ENCODE results near the gene ABCD1. TPM values are rescaled to one million over a fixed set of nuclear protein-coding genes. Genes with fewer than 3 reads are reported as not detected.

Gene ABCD1
- total and polyA plus RNA-seq, 4 donors = 4.0 to 10.8 (median 7.6) TPM

DNA sequence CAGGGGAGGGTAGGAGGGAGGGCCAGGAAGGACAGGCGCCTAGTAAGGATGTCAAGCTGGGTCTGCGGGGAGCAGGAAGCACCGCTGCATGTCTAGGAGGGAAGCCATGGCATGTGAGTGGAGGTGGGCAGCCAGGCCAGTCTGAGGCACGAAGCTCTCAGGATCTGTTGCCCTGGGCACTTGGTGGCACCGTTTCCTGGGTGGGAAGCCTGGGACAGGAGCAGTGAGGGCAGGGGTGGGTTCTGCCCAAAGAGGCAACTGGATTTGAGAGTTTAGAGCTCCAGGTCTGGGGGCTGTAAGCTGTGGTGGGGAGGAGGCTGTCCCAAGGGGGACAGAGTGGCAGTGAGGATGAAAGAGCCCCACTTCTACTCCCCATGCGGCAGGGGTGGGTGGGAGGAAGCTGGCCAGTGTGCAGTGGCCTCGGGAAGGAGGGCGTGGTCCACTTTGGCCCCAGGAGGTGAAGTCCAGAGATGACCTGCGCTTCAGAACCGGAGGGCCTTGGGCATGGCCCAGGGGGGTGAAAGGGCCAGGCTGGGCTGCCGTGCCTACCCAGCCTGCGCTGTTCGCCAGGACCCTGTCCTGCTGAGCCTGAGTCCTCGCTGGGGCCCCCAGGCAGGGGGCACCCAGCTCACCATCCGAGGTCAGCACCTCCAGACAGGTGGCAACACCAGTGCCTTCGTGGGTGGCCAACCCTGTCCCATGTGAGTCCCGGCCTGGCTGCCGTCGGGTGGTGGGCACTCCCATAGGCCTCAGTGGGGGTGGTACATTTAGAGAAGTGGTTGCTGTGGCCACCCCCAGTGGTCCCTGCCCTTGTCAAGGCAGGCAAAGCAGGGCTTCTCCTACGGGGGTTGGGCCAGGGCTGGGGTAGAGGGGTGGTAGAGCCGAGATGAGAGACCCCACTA, 47.9 kb downstream of the ABCD1 start:
- Histone ChIP-seq H3K27me3 (ENCODE audit: control insufficient read depth in 4 of 4, insufficient read depth in 4 of 4, low read length in 3 of 4) (no peaks in the 10 kb centered on the region), H3K4me1 (ENCODE audit: control insufficient read depth in 4 of 4, insufficient read depth in 4 of 4, low read length in 3 of 4) (no peaks in the 10 kb centered on the region), H3K9ac (ENCODE audit: low read depth in 1 of 2, low read length in 2 of 2) (no peak overlapping the region), H3K4me3 (ENCODE audit: low read depth in 1 of 3, low read length in 3 of 3) (no peak overlapping the region), H3K36me3 (ENCODE audit: control insufficient read depth in 4 of 4, insufficient read depth in 3 of 4, low read depth in 1 of 4, low read length in 3 of 4) (no peaks in the 10 kb centered on the region), H3K27ac (ENCODE audit: low read depth in 1 of 2, low read length in 2 of 2) (no peak overlapping the region), H3K9me3 (ENCODE audit: control insufficient read depth in 4 of 4, low read length in 3 of 4) (no peaks in the 10 kb centered on the region)
- TF ChIP-seq, protein P1, sequence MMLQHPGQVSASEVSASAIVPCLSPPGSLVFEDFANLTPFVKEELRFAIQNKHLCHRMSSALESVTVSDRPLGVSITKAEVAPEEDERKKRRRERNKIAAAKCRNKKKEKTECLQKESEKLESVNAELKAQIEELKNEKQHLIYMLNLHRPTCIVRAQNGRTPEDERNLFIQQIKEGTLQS (IDR thresholded peaks at IDR 0.05) = no peak
- TF ChIP-seq NR2F2 (IDR thresholded peaks at IDR 0.05) (no peak), SP1 (IDR thresholded peaks at IDR 0.05) (no peak), FOXA1 (IDR thresholded peaks at IDR 0.05) (no peak), FOXA2 (IDR thresholded peaks at IDR 0.05) (no peak), TAF1 (conservative IDR thresholded peaks at IDR 0.05) (no peak), GABPA (IDR thresholded peaks at IDR 0.05 in 1 of 2, conservative IDR thresholded peaks at IDR 0.05 in 1 of 2) (no peak), YY1 (IDR thresholded peaks at IDR 0.05) (no peak), EGR1 (IDR thresholded peaks at IDR 0.05; ENCODE audit: low read depth in 2 of 2) (no peak), RXRA (IDR thresholded peaks at IDR 0.05) (no peak), JUND (IDR thresholded peaks at IDR 0.05) (no peak), HNF4A (conservative IDR thresholded peaks at IDR 0.05) (no peak), RAD21 (IDR thresholded peaks at IDR 0.05) (no peak), HNF4G (IDR thresholded peaks at IDR 0.05) (no peak)
- TF ChIP-seq, protein P2, sequence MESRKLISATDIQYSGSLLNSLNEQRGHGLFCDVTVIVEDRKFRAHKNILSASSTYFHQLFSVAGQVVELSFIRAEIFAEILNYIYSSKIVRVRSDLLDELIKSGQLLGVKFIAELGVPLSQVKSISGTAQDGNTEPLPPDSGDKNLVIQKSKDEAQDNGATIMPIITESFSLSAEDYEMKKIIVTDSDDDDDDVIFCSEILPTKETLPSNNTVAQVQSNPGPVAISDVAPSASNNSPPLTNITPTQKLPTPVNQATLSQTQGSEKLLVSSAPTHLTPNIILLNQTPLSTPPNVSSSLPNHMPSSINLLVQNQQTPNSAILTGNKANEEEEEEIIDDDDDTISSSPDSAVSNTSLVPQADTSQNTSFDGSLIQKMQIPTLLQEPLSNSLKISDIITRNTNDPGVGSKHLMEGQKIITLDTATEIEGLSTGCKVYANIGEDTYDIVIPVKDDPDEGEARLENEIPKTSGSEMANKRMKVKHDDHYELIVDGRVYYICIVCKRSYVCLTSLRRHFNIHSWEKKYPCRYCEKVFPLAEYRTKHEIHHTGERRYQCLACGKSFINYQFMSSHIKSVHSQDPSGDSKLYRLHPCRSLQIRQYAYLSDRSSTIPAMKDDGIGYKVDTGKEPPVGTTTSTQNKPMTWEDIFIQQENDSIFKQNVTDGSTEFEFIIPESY (IDR thresholded peaks at IDR 0.05) = no peak
- TF ChIP-seq, protein P3, sequence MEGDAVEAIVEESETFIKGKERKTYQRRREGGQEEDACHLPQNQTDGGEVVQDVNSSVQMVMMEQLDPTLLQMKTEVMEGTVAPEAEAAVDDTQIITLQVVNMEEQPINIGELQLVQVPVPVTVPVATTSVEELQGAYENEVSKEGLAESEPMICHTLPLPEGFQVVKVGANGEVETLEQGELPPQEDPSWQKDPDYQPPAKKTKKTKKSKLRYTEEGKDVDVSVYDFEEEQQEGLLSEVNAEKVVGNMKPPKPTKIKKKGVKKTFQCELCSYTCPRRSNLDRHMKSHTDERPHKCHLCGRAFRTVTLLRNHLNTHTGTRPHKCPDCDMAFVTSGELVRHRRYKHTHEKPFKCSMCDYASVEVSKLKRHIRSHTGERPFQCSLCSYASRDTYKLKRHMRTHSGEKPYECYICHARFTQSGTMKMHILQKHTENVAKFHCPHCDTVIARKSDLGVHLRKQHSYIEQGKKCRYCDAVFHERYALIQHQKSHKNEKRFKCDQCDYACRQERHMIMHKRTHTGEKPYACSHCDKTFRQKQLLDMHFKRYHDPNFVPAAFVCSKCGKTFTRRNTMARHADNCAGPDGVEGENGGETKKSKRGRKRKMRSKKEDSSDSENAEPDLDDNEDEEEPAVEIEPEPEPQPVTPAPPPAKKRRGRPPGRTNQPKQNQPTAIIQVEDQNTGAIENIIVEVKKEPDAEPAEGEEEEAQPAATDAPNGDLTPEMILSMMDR (IDR thresholded peaks at IDR 0.05; ENCODE audit: low read depth, low read length, missing input control) = no peak
- TF ChIP-seq, protein P4, sequence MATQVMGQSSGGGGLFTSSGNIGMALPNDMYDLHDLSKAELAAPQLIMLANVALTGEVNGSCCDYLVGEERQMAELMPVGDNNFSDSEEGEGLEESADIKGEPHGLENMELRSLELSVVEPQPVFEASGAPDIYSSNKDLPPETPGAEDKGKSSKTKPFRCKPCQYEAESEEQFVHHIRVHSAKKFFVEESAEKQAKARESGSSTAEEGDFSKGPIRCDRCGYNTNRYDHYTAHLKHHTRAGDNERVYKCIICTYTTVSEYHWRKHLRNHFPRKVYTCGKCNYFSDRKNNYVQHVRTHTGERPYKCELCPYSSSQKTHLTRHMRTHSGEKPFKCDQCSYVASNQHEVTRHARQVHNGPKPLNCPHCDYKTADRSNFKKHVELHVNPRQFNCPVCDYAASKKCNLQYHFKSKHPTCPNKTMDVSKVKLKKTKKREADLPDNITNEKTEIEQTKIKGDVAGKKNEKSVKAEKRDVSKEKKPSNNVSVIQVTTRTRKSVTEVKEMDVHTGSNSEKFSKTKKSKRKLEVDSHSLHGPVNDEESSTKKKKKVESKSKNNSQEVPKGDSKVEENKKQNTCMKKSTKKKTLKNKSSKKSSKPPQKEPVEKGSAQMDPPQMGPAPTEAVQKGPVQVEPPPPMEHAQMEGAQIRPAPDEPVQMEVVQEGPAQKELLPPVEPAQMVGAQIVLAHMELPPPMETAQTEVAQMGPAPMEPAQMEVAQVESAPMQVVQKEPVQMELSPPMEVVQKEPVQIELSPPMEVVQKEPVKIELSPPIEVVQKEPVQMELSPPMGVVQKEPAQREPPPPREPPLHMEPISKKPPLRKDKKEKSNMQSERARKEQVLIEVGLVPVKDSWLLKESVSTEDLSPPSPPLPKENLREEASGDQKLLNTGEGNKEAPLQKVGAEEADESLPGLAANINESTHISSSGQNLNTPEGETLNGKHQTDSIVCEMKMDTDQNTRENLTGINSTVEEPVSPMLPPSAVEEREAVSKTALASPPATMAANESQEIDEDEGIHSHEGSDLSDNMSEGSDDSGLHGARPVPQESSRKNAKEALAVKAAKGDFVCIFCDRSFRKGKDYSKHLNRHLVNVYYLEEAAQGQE (IDR thresholded peaks at IDR 0.05) = no peak
- TF ChIP-seq, protein P5, sequence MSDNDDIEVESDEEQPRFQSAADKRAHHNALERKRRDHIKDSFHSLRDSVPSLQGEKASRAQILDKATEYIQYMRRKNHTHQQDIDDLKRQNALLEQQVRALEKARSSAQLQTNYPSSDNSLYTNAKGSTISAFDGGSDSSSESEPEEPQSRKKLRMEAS (IDR thresholded peaks at IDR 0.05) = no peak
- WGBS = 82% methylated on average over 21 of the region's 21 CpGs
- DNase-seq (ENCODE audit: low spot score) = no peak

Data from liver (tissue), 9 donors.